HCT116 (cell line): ENCODE measurements around the gene AHRR. TPM values are rescaled to one million over a fixed set of nuclear protein-coding genes. Genes with fewer than 3 reads are reported as not detected.

ENCODE experiments used
- ATAC-seq: fragments of 200-7000 bp; cut with Tn5 transposase; 2 replicates; pipeline ENCODE4 v1.9.1; 2020; ENCODE audit warnings: mild to moderate bottlenecking, moderate library complexity
- BruUV-seq: library from RNA; stranded (reverse); fragments of 400-500 nt; replicated peaks from 2 replicates; lab custom pipeline; 2021; lab: Mats Ljungman, UMichigan
- CTCF ChIA-PET: fragments of 300-600 bp; sonication (Branson Sonifier 250); formaldehyde crosslinking; loops from one replicate; lab custom pipeline; 2021; ENCODE audit warnings: antibody characterized with exemption; lab: Charles Lee
- POLR2A ChIA-PET: fragments of 300-600, 350-600 bp; sonication (Branson Sonifier 250); formaldehyde crosslinking; loops from one replicate; lab custom pipeline; 2021; ENCODE audit warnings: antibody characterized with exemption; lab: Charles Lee
- RAD21 ChIA-PET, 2 experiments: fragments of 300-600 bp; sonication (Branson Sonifier 250); formaldehyde crosslinking; loops; one replicate each; lab custom pipeline; 2023; ENCODE audit warnings: low total read pairs in 2 of 2; ENCODE audit not compliant: uncharacterized antibody in 2 of 2, unreplicated experiment in 2 of 2, low non-redundant PET in 1 of 2; lab: Charles Lee
- DNase-seq: peaks from one replicate; pipeline ENCODE4 v3.0.0-alpha.2; 2010; ENCODE audit warnings: low read depth, low spot score
- H2AFZ ChIP-seq: fragments of 200-600 bp; shearing (Covaris generic), sonication (generic); 2 replicates; pipeline ENCODE4 v1.6.1; 2017; ENCODE audit warnings: low read depth, mixed run types, mixed read lengths, antibody characterized with exemption, low read length; ENCODE audit not compliant: poor library complexity, severe bottlenecking
- H3K27ac ChIP-seq: 2 replicates; pipeline ENCODE4 v1.5.1; 2012; ENCODE audit warnings: low read depth, low read length
- H3K27me3 ChIP-seq: fragments of 200-600 bp; sonication (generic); 2 replicates; pipeline ENCODE4 v1.6.1; 2016; ENCODE audit warnings: mixed run types, low read length, mixed read lengths; ENCODE audit not compliant: insufficient read depth
- H3K36me3 ChIP-seq, 2 experiments: fragments of 200-500 bp in 1 of 2; fragments of 200-600 bp in 1 of 2; sonication (Bioruptor generic) in 1 of 2; sonication (generic) in 1 of 2; 2 replicates each; pipeline versions ENCODE4 v1.5.1 to v1.6.1; 2014 to 2016; ENCODE audit warnings: low read length in 2 of 2, inconsistent platforms in 1 of 2, mixed read lengths in 1 of 2, mixed run types in 1 of 2; ENCODE audit not compliant: insufficient read depth in 2 of 2, control insufficient read depth in 1 of 2
- H3K4me1 ChIP-seq, 2 experiments: fragments of 200-600 bp in 1 of 2; sonication (generic) in 1 of 2; 2 replicates each; pipeline versions ENCODE4 v1.5.1 to v1.6.1; 2012 to 2017; ENCODE audit warnings: low read length in 2 of 2, inconsistent platforms in 1 of 2, mild to moderate bottlenecking in 1 of 2, mixed read lengths in 1 of 2, mixed run types in 1 of 2, moderate library complexity in 1 of 2; ENCODE audit not compliant: insufficient read depth in 2 of 2, control insufficient read depth in 1 of 2
- H3K4me2 ChIP-seq: fragments of 200-600 bp; sonication (generic); 2 replicates; pipeline ENCODE4 v1.6.1; 2017; ENCODE audit warnings: mixed run types, low read length, mixed read lengths
- H3K4me3 ChIP-seq, 2 experiments: fragments of 200-600 bp in 1 of 2; sonication (generic) in 1 of 2; replicated peaks in 1 of 2; 2 replicates each; pipeline ENCODE4 v1.5.1; 2011 to 2016; ENCODE audit warnings: low read length in 2 of 2, control low read depth in 1 of 2, low read depth in 1 of 2, mild to moderate bottlenecking in 1 of 2, mixed read lengths in 1 of 2, mixed run types in 1 of 2
- H3K79me2 ChIP-seq: fragments of 200-600 bp; sonication (generic); 2 replicates; pipeline ENCODE4 v1.6.1; 2017; ENCODE audit warnings: mild to moderate bottlenecking, mixed run types, low read length, moderate library complexity, mixed read lengths; ENCODE audit not compliant: insufficient read depth
- H3K9ac ChIP-seq: fragments of 200-600 bp; sonication (generic); 2 replicates; pipeline ENCODE4 v1.6.1; 2016; ENCODE audit warnings: low read length, mixed read lengths
- H3K9me2 ChIP-seq: fragments of 200-600 bp; sonication (generic), shearing (Covaris generic); 2 replicates; pipeline ENCODE4 v1.6.1; 2017; ENCODE audit warnings: mixed run types, mild to moderate bottlenecking, moderate library complexity; ENCODE audit not compliant: insufficient read depth
- H3K9me3 ChIP-seq, 2 experiments: fragments of 200-500 bp in 1 of 2; fragments of 200-600 bp in 1 of 2; sonication (Bioruptor generic) in 1 of 2; sonication (generic) in 1 of 2; 2 replicates each; pipeline ENCODE4 v1.6.1; 2014 to 2017; ENCODE audit warnings: low read length in 2 of 2, mixed read lengths in 2 of 2, inconsistent platforms in 1 of 2, low read depth in 1 of 2, mild to moderate bottlenecking in 1 of 2, mixed run types in 1 of 2, moderate library complexity in 1 of 2; ENCODE audit not compliant: control insufficient read depth in 1 of 2, insufficient read depth in 1 of 2
- H4K20me1 ChIP-seq: fragments of 200-600 bp; sonication (generic), shearing (Covaris generic); 2 replicates; pipeline ENCODE4 v1.6.1; 2017; ENCODE audit warnings: mixed run types, mild to moderate bottlenecking, moderate library complexity; ENCODE audit not compliant: insufficient read depth
- CBX3 ChIP-seq: IDR thresholded peaks from 2 replicates; pipeline ENCODE4 v1.6.1; 2012; ENCODE audit warnings: low read depth
- CEBPB ChIP-seq: IDR thresholded peaks from 2 replicates; pipeline ENCODE4 v1.6.1; 2012; ENCODE audit warnings: low read depth
- EGR1 ChIP-seq: IDR thresholded peaks from 2 replicates; pipeline ENCODE4 v1.6.1; 2012; ENCODE audit warnings: low read depth
- ELF1 ChIP-seq: IDR thresholded peaks from 2 replicates; pipeline ENCODE4 v1.6.1; 2012; ENCODE audit warnings: low read depth, borderline replicate concordance
- EZH2 ChIP-seq: fragments of 200-600 bp; sonication (generic); IDR thresholded peaks from 2 replicates; pipeline ENCODE4 v1.6.1; 2017; ENCODE audit warnings: antibody characterized with exemption, mixed run types
- EZH2phosphoT487 ChIP-seq: fragments of 200-600 bp; IDR thresholded peaks from 2 replicates; pipeline ENCODE4 v1.6.1; 2018; ENCODE audit warnings: antibody characterized with exemption, borderline replicate concordance
- RAD21 ChIP-seq: IDR thresholded peaks from 2 replicates; pipeline ENCODE4 v1.6.1; 2012; ENCODE audit warnings: low read depth, mild to moderate bottlenecking
- SIN3A ChIP-seq: IDR thresholded peaks from 2 replicates; pipeline ENCODE4 v1.6.1; 2012; ENCODE audit warnings: low read depth
- SP1 ChIP-seq: IDR thresholded peaks from 2 replicates; pipeline ENCODE4 v1.6.1; 2012; ENCODE audit warnings: low read depth
- SRF ChIP-seq: IDR thresholded peaks from 2 replicates; pipeline ENCODE4 v1.6.1; 2012; ENCODE audit warnings: low read depth
- TCF7L2 ChIP-seq: IDR thresholded peaks from 2 replicates; pipeline ENCODE4 v1.7.0; 2011; ENCODE audit warnings: borderline replicate concordance, inconsistent platforms; ENCODE audit not compliant: insufficient read depth, insufficient read length; ENCODE audit errors: extremely low read depth
- YY1 ChIP-seq: IDR thresholded peaks from 2 replicates; pipeline ENCODE4 v1.6.1; 2011; ENCODE audit warnings: low read length, low read depth, moderate library complexity, mild to moderate bottlenecking; ENCODE audit not compliant: insufficient replicate concordance; ENCODE audit errors: extremely low read depth
- ZFX ChIP-seq: fragments of 450-650 bp; IDR thresholded peaks from 2 replicates; pipeline ENCODE4 v1.6.1; 2017
- ZNF274 ChIP-seq: fragments of 200-500 bp; sonication (Bioruptor generic); IDR thresholded peaks from 2 replicates; pipeline ENCODE4 v1.6.1; 2014; ENCODE audit warnings: mild to moderate bottlenecking, low read depth, low read length, inconsistent platforms
- intact Hi-C: fragments of 100-400 bp; cut with micrococcal nuclease; formaldehyde crosslinking; loops from 2 replicates; pipeline ENCODE4 v1.10.0; 2022
- total RNA-seq: library from RNA; stranded (reverse); gene quantifications from one replicate; pipeline ENCODE4 v1.2.1, GENCODE V29; 2021; ENCODE audit not compliant: unreplicated experiment
- TF ChIP-seq, protein P1 (sequence below): IDR thresholded peaks from 2 replicates; pipeline ENCODE4 v1.6.1; 2011; ENCODE audit warnings: mild to moderate bottlenecking, low read length, moderate library complexity; ENCODE audit not compliant: insufficient replicate concordance; ENCODE audit errors: extremely low read depth
- TF ChIP-seq, protein P2 (sequence below): IDR thresholded peaks from 2 replicates; pipeline ENCODE4 v1.6.1; 2012

AHRR gene
- total RNA-seq, 1 experiment from 2014 or later: 12.7 TPM

DNA sequence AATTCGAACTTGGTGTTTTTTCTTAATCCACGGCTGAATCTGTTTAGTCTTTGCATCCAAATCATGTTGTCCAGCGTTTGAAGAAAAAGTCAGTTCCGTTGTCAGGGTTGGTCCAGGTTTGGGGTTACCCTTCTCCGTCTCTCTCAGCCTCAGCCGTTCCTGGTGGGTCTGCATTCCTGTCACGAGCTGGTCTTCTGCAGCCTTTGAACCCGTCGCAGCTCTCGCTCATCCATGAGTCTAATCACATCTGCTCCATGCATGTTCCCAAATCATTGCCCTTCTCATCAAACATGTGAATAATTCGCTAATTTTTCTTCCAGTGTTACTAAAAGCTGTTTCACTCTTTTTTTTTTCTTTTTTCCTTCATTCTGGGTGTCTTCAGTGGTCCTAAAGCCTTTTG is 82.5 kb downstream of the AHRR start:
- no peaks in the 10 kb centered on the region for H3K36me3 ChIP-seq
- no peaks in the 10 kb centered on the region for H4K20me1 ChIP-seq
- H3K4me2 ChIP-seq: no peak overlapping the region
- H2AFZ ChIP-seq: no peak overlapping the region
- no peak overlapping the region for H3K4me3 ChIP-seq
- peaks cover 17 to 53% of the 10 kb centered on the region in 2 experiments for H3K4me1 ChIP-seq
- intact Hi-C loops: no loop called here
- H3K9me3 ChIP-seq: no peaks in the 10 kb centered on the region
- DNase-seq (no peak), ATAC-seq (no peak)
- BruUV-seq: no TSS peak
- H3K27me3 ChIP-seq: no peaks in the 10 kb centered on the region
- no peaks in the 10 kb centered on the region for H3K9me2 ChIP-seq
- ChIA-PET CTCF (interaction anchor here (1.2 to 2.8 kb wide), 2 partner anchors 10 to 87 kb away, joined by 3 to 18 read pairs; no protein-coding TSS in a partner anchor), POLR2A (no interaction called here), RAD21 (no interaction called here)
- no peak overlapping the region for H3K27ac ChIP-seq
- no peak overlapping the region for H3K9ac ChIP-seq
- no peaks in the 10 kb centered on the region for H3K79me2 ChIP-seq
- TF ChIP-seq, protein P1, sequence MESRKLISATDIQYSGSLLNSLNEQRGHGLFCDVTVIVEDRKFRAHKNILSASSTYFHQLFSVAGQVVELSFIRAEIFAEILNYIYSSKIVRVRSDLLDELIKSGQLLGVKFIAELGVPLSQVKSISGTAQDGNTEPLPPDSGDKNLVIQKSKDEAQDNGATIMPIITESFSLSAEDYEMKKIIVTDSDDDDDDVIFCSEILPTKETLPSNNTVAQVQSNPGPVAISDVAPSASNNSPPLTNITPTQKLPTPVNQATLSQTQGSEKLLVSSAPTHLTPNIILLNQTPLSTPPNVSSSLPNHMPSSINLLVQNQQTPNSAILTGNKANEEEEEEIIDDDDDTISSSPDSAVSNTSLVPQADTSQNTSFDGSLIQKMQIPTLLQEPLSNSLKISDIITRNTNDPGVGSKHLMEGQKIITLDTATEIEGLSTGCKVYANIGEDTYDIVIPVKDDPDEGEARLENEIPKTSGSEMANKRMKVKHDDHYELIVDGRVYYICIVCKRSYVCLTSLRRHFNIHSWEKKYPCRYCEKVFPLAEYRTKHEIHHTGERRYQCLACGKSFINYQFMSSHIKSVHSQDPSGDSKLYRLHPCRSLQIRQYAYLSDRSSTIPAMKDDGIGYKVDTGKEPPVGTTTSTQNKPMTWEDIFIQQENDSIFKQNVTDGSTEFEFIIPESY: no peak
- no peak for TF ChIP-seq SRF
- no peak for TF ChIP-seq EZH2phosphoT487
- no peak for TF ChIP-seq SP1
- no peak for TF ChIP-seq CBX3
- no peak for TF ChIP-seq CEBPB
- TF ChIP-seq TCF7L2: no peak
- no peak for TF ChIP-seq RAD21

DNA sequence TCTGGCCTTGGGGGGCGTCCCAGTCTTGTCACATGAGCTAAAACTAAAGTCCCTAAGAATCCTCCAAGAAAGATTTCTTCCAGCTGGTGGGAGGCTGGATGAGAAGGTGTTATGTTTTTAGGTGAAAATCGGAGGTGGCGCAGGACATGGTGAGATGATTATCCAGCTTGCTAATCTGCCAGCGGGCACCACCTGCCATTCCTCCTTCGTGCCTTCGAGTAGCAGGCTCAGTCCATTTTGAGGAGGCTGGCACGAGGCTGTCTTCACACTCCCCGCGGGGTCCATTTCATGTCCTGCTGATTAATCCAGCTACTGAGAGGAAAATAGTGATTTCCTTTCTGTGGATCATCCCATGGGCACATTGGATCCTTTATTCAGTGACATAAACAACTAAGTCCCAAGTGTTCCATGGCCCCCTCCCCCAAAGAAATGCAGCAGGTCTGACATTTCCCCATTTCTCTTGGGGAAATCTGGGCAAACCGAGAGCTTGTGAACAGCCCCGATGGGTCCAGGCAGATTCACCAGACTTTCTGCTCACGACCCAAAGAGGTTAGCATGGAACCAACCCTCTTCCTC is 83.2 kb downstream of the AHRR start:
- no peak for ATAC-seq
- CTCF ChIA-PET: interaction anchor here (2.8 kb wide), 1 partner anchor 9 kb away, joined by 18 read pairs; no protein-coding TSS in a partner anchor
- Histone ChIP-seq H3K9ac (no peak overlapping the region), H3K9me3 (no peaks in the 10 kb centered on the region), H3K4me2 (no peak overlapping the region), H3K79me2 (no peaks in the 10 kb centered on the region), H4K20me1 (no peaks in the 10 kb centered on the region), H2AFZ (no peak overlapping the region), H3K9me2 (no peaks in the 10 kb centered on the region), H3K4me3 (no peak overlapping the region), H3K27me3 (no peaks in the 10 kb centered on the region), H3K36me3 (no peaks in the 10 kb centered on the region), H3K4me1 (peaks cover 9 to 45% of the 10 kb centered on the region in 2 experiments), H3K27ac (no peak overlapping the region)
- no peak for DNase-seq
- POLR2A ChIA-PET: no interaction called here
- RAD21 ChIA-PET: no interaction called here
- no TSS peak for BruUV-seq
- intact Hi-C loops: no loop called here
- no peak for TF ChIP-seq CEBPB
- TF ChIP-seq RAD21: no peak
- TF ChIP-seq, protein P2, sequence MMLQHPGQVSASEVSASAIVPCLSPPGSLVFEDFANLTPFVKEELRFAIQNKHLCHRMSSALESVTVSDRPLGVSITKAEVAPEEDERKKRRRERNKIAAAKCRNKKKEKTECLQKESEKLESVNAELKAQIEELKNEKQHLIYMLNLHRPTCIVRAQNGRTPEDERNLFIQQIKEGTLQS: no peak
- no peak for TF ChIP-seq EZH2
- TF ChIP-seq, protein P1: no peak
- no peak for TF ChIP-seq SIN3A
- TF ChIP-seq ZNF274: no peak
- TF ChIP-seq CBX3: no peak
- TF ChIP-seq ZFX: no peak
- TF ChIP-seq EGR1: no peak
- TF ChIP-seq ELF1: no peak
- no peak for TF ChIP-seq YY1
